ENCODE data around the gene ASPSCR1. TPM values are rescaled to one million over a fixed set of nuclear protein-coding genes. Genes with fewer than 3 reads are reported as not detected.
A peak's percentile ranks its signal among the peaks of the same experiment; 100 is the strongest.

Gene ASPSCR1
- total and polyA plus RNA-seq, 9 of the 15 experiments (the other 6 are each of a cell fraction or from before 2014, with no cell fraction given): 0.90 to 36.9 (median 11.6) TPM

DNA sequence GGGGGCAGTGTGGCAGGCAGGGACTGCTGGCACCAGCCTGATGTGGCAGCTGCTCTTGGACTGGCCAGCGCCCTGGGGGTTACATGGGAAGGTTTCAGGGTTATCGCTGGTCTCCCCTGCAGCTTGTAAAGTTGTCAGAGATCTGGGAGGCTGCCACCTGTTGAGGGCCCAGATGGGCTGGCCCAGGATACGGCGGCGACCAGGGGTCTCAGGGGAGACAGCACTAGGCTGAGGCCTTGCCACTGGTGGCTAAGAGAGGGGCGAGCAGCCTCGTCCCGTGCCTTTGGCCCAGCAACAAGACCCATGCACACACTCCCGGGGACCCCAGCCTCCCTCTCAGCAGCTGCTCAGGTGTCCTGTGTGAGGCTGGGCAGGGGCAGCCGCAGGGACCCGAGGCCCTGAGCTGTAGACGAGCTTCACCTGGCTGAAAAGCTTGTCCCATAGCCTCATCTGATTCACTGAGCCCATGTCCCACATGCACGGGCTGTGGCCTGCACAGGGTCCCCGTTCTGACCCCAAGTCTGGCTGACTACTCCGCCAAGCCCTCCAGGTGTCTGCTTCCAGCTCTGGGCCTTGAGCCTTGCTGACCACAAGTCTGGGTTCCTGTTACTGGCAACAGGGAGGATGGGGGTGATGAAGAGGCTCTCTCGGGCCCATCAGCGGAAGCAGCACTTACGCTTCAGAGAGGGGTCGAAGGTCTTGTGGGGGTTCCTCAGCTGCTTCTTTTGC is 82.0 kb downstream of the ASPSCR1 start:
- POLR2A ChIA-PET: interaction anchor here (0.6 to 2.5 kb wide), 11 partner anchors 9 to 275 kb away, joined by 3 to 11 read pairs (median 4); partner anchors contain the start of gene DCXR
- Histone ChIP-seq H3K4me2 (ENCODE audit: insufficient read depth, low read length) (no peak overlapping the region), H3K9ac (ENCODE audit: insufficient read depth in 1 of 2, low read depth in 2 of 2, low read length in 2 of 2) (no peak overlapping the region), H2AFZ (ENCODE audit: low read depth, low read length) (no peak overlapping the region), H3K4me3 (no peak overlapping the region), H3K36me3 (ENCODE audit: control insufficient read depth, insufficient read depth, low read length) (peaks cover 98% of the 10 kb centered on the region; the same call in 2 of the 3 replicates), H3K9me3 (replicated peaks; ENCODE audit: control insufficient read depth, insufficient read depth, low read depth, low read length) (no peaks in the 10 kb centered on the region), H3K79me2 (ENCODE audit: control insufficient read depth, insufficient read depth, low read length) (peaks cover 13% of the 10 kb centered on the region), H4K20me1 (replicated peaks; ENCODE audit: control insufficient read depth, insufficient read depth, low read length) (peaks cover 7% of the 10 kb centered on the region), H3K9me1 (ENCODE audit: control insufficient read depth, insufficient read depth, low read length) (no peaks in the 10 kb centered on the region), H3K4me1 (replicated peaks in 1 of 2; ENCODE audit: control insufficient read depth in 2 of 2, insufficient read depth in 2 of 2, low read length in 2 of 2) (peaks cover 1 to 90% of the 10 kb centered on the region in 2 experiments; a peak in 3 of 5 replicates), H3K27ac (ENCODE audit: extremely low read depth, low read depth, low read length) (no peak overlapping the region), H3K27me3 (ENCODE audit: control insufficient read depth in 2 of 2, insufficient read depth in 2 of 2, low read length in 2 of 2) (no peaks in the 10 kb centered on the region)
- BruUV-seq (replicated peaks): no TSS peak
- DNase-seq (ENCODE audit: extremely low read depth in 1 of 4, low spot score in 3 of 4): peak in 1 of 4 experiments; percentile 7
- 88% methylated on average over 13 of the region's 19 CpGs for WGBS (ENCODE audit: insufficient coverage, low coverage, missing lambda C conversion rate)
- CTCF ChIA-PET (ENCODE audit: low intra/inter-chr PET ratio): no interaction called here
- ATAC-seq: no peak
- intact Hi-C loops (cut with micrococcal nuclease) (no loop called here), in situ Hi-C loops (cut with MboI) (no loop called here)
- TF ChIP-seq POLR2A (conservative IDR thresholded peaks at IDR 0.05) (peak; percentile 14; the same call in 1 of the 2 replicates), POLR2G (IDR thresholded peaks at IDR 0.05; ENCODE audit: low read depth, low read length) (peak; percentile 55), ZNF124 (CRISPR knock-in tag; IDR thresholded peaks at IDR 0.05) (no peak), XRCC5 (IDR thresholded peaks at IDR 0.05; ENCODE audit: low read depth, low read length) (no peak), SIN3A (IDR thresholded peaks at IDR 0.05; ENCODE audit: borderline replicate concordance in 2 of 2, control insufficient read depth in 1 of 2, low read depth in 2 of 2, low read length in 2 of 2) (no peak), MYNN (IDR thresholded peaks at IDR 0.05) (no peak), MYNN (CRISPR knock-in tag; IDR thresholded peaks at IDR 0.05) (no peak), SUPT5H (IDR thresholded peaks at IDR 0.05) (0 out of 2 replicates have a peak, but pooled peaks have one; percentile 0)
- TF ChIP-seq, protein P1, sequence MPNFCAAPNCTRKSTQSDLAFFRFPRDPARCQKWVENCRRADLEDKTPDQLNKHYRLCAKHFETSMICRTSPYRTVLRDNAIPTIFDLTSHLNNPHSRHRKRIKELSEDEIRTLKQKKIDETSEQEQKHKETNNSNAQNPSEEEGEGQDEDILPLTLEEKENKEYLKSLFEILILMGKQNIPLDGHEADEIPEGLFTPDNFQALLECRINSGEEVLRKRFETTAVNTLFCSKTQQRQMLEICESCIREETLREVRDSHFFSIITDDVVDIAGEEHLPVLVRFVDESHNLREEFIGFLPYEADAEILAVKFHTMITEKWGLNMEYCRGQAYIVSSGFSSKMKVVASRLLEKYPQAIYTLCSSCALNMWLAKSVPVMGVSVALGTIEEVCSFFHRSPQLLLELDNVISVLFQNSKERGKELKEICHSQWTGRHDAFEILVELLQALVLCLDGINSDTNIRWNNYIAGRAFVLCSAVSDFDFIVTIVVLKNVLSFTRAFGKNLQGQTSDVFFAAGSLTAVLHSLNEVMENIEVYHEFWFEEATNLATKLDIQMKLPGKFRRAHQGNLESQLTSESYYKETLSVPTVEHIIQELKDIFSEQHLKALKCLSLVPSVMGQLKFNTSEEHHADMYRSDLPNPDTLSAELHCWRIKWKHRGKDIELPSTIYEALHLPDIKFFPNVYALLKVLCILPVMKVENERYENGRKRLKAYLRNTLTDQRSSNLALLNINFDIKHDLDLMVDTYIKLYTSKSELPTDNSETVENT (CRISPR knock-in tag; IDR thresholded peaks at IDR 0.05): no peak
- TF ChIP-seq, protein P2, sequence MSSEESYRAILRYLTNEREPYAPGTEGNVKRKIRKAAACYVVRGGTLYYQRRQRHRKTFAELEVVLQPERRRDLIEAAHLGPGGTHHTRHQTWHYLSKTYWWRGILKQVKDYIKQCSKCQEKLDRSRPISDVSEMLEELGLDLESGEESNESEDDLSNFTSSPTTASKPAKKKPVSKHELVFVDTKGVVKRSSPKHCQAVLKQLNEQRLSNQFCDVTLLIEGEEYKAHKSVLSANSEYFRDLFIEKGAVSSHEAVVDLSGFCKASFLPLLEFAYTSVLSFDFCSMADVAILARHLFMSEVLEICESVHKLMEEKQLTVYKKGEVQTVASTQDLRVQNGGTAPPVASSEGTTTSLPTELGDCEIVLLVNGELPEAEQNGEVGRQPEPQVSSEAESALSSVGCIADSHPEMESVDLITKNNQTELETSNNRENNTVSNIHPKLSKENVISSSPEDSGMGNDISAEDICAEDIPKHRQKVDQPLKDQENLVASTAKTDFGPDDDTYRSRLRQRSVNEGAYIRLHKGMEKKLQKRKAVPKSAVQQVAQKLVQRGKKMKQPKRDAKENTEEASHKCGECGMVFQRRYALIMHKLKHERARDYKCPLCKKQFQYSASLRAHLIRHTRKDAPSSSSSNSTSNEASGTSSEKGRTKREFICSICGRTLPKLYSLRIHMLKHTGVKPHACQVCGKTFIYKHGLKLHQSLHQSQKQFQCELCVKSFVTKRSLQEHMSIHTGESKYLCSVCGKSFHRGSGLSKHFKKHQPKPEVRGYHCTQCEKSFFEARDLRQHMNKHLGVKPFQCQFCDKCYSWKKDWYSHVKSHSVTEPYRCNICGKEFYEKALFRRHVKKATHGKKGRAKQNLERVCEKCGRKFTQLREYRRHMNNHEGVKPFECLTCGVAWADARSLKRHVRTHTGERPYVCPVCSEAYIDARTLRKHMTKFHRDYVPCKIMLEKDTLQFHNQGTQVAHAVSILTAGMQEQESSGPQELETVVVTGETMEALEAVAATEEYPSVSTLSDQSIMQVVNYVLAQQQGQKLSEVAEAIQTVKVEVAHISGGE (CRISPR knock-in tag; IDR thresholded peaks at IDR 0.05): 0 out of 6 replicates have a peak, but pooled peaks of 1 of the 3 experiments have one; percentile 10
- no peak for FAIRE-seq

All from K562 (cell line).